Adipocyte (in vitro differentiated cells): ENCODE measurements around the gene LIAS.
"Not testable (repeated sequence)": the region's sequence is repeated elsewhere in the genome, so short reads cannot be mapped to it uniquely, and the experiment has no call there.

ENCODE experiments used
- DNase-seq: peaks from one replicate; pipeline ENCODE4 v3.0.0-alpha.2; 2015; ENCODE audit warnings: low read depth
- H3K27me3 ChIP-seq: replicated peaks from 2 replicates; pipeline ENCODE4 v1.7.0; 2013; ENCODE audit warnings: mild to moderate bottlenecking, low read length, moderate library complexity; ENCODE audit not compliant: control insufficient read depth, insufficient read depth
- H3K36me3 ChIP-seq: 2 replicates; pipeline ENCODE4 v1.7.0; 2013; ENCODE audit warnings: low read length, mild to moderate bottlenecking, moderate library complexity; ENCODE audit not compliant: control insufficient read depth, insufficient read depth, severe bottlenecking
- H3K4me1 ChIP-seq: 2 replicates; pipeline ENCODE4 v1.7.0; 2013; ENCODE audit warnings: mild to moderate bottlenecking, low read length, moderate library complexity; ENCODE audit not compliant: control insufficient read depth, insufficient read depth
- H3K4me3 ChIP-seq: 2 replicates; pipeline ENCODE4 v1.7.0; 2013; ENCODE audit warnings: mild to moderate bottlenecking, low read length, moderate library complexity
- H3K9ac ChIP-seq: 2 replicates; pipeline ENCODE4 v1.7.0; 2013; ENCODE audit warnings: mild to moderate bottlenecking, low read length, moderate library complexity
- H3K9me3 ChIP-seq: 2 replicates; pipeline ENCODE4 v1.7.0; 2013; ENCODE audit warnings: mild to moderate bottlenecking, low read length, moderate library complexity; ENCODE audit not compliant: control insufficient read depth

Gene LIAS

GRCh38 chr4:39504538-39504937 is 45.7 kb downstream of the LIAS start:
- Histone ChIP-seq H3K9ac (peak overlapping the region; percentile 11), H3K36me3 (peaks cover 87% of the 10 kb centered on the region), H3K4me3 (no peak overlapping the region), H3K9me3 (no peaks in the 10 kb centered on the region), H3K27me3 (no peaks in the 10 kb centered on the region), H3K4me1 (peaks cover 53% of the 10 kb centered on the region)
- DNase-seq, result no peak

- DNase-seq, result no peak
- H3K9me3 ChIP-seq, result no peaks in the 10 kb centered on the region
- H3K9ac ChIP-seq, result peak overlapping the region; percentile 65
- H3K36me3 ChIP-seq, result peaks cover 87% of the 10 kb centered on the region
- H3K4me3 ChIP-seq, result no peak overlapping the region
- H3K27me3 ChIP-seq, result no peaks in the 10 kb centered on the region
- H3K4me1 ChIP-seq, result peaks cover 55% of the 10 kb centered on the region
Measured at GRCh38 chr4:39505581-39505980, 46.7 kb downstream of the LIAS start.

- Histone ChIP-seq H3K9ac (peak overlapping the region; percentile 32), H3K4me1 (peaks cover 25% of the 10 kb centered on the region), H3K9me3 (no peaks in the 10 kb centered on the region), H3K36me3 (peaks cover 89% of the 10 kb centered on the region), H3K27me3 (no peaks in the 10 kb centered on the region), H3K4me3 (no peak overlapping the region)
- DNase-seq, result no peak
Measured at GRCh38 chr4:39510348-39510929, 51.6 kb downstream of the LIAS start.

- DNase-seq, H3K27me3 ChIP-seq: not testable (repeated sequence)
- peaks cover 85% of the 10 kb centered on the region for H3K36me3 ChIP-seq
Measured at GRCh38 chr4:39514266-39514665, 55.4 kb downstream of the LIAS start.

GRCh38 chr4:39514888-39515401 is 56.1 kb downstream of the LIAS start:
- H3K36me3 ChIP-seq, result peaks cover 85% of the 10 kb centered on the region

More at GRCh38 chr4:39514266-39514665, 55.4 kb downstream of the LIAS start:
- not testable (repeated sequence) for H3K9me3 ChIP-seq, H3K9ac ChIP-seq, H3K4me1 ChIP-seq, H3K4me3 ChIP-seq

GRCh38 chr4:39515669-39516401 is 57.0 kb downstream of the LIAS start:
- H3K9ac ChIP-seq, DNase-seq, H3K9me3 ChIP-seq, H3K4me1 ChIP-seq, H3K27me3 ChIP-seq, H3K4me3 ChIP-seq: not testable (repeated sequence)
- H3K36me3 ChIP-seq, result peaks cover 80% of the 10 kb centered on the region

More at GRCh38 chr4:39514888-39515401, 56.1 kb downstream of the LIAS start:
- Histone ChIP-seq H3K27me3 (no peaks in the 10 kb centered on the region), H3K9me3 (no peaks in the 10 kb centered on the region), H3K4me1 (no peaks in the 10 kb centered on the region), H3K9ac (no peak overlapping the region), H3K4me3 (no peak overlapping the region)
- peak; percentile 55 for DNase-seq

- Histone ChIP-seq H3K9me3 (no peaks in the 10 kb centered on the region), H3K4me1 (peaks cover 8% of the 10 kb centered on the region), H3K4me3 (no peak overlapping the region), H3K9ac (no peak overlapping the region), H3K36me3 (peaks cover 74% of the 10 kb centered on the region), H3K27me3 (no peaks in the 10 kb centered on the region)
- DNase-seq, result no peak
Measured at GRCh38 chr4:39516407-39516966, 57.6 kb downstream of the LIAS start.

- H3K36me3 ChIP-seq, result peaks cover 54% of the 10 kb centered on the region
Measured at GRCh38 chr4:39518484-39518883, 59.6 kb downstream of the LIAS start.

GRCh38 chr4:39521253-39521919 is 62.5 kb downstream of the LIAS start:
- H3K4me3 ChIP-seq, result peak overlapping the region; percentile 93
- DNase-seq, result peak; percentile 87
- no peaks in the 10 kb centered on the region for H3K9me3 ChIP-seq
- peaks cover 41% of the 10 kb centered on the region for H3K4me1 ChIP-seq
- H3K27me3 ChIP-seq, result no peaks in the 10 kb centered on the region
- peak overlapping the region; percentile 78 for H3K9ac ChIP-seq
- H3K36me3 ChIP-seq, result peaks cover 36% of the 10 kb centered on the region

More at GRCh38 chr4:39518484-39518883, 59.6 kb downstream of the LIAS start:
- H3K4me1 ChIP-seq, result peaks cover 27% of the 10 kb centered on the region
- no peaks in the 10 kb centered on the region for H3K9me3 ChIP-seq
- no peak for DNase-seq
- no peaks in the 10 kb centered on the region for H3K27me3 ChIP-seq
- no peak overlapping the region for H3K9ac ChIP-seq
- no peak overlapping the region for H3K4me3 ChIP-seq

- peak overlapping the region; percentile 78 for H3K9ac ChIP-seq
- H3K27me3 ChIP-seq, result no peaks in the 10 kb centered on the region
- H3K4me1 ChIP-seq, result peaks cover 41% of the 10 kb centered on the region
- DNase-seq, result no peak
- H3K9me3 ChIP-seq, result no peaks in the 10 kb centered on the region
- peak overlapping the region; percentile 93 for H3K4me3 ChIP-seq
- H3K36me3 ChIP-seq, result peaks cover 30% of the 10 kb centered on the region
Measured at GRCh38 chr4:39522068-39522467, 63.2 kb downstream of the LIAS start.
